A673 (cell line): Measurements from ENCODE around the gene TNS3. TPM values are rescaled to one million over a fixed set of nuclear protein-coding genes. Genes with fewer than 3 reads are reported as not detected.
"Not testable (repeated sequence)": the region's sequence is repeated elsewhere in the genome, so short reads cannot be mapped to it uniquely, and the experiment has no call there.

Experiments
- BruUV-seq: library from RNA; stranded (reverse); fragments of 400-500 nt; replicated peaks from 2 replicates; lab custom pipeline; 2021; lab: Mats Ljungman, UMichigan
- CTCF ChIA-PET: fragments of 300-600 bp; sonication (Branson Sonifier 250); formaldehyde crosslinking; loops from one replicate; lab custom pipeline; 2022; ENCODE audit warnings: antibody characterized with exemption; lab: Charles Lee
- POLR2A ChIA-PET: fragments of 300-600 bp; sonication (Branson Sonifier 250); formaldehyde crosslinking; loops from one replicate; lab custom pipeline; 2022; ENCODE audit warnings: antibody characterized with exemption; ENCODE audit not compliant: low non-redundant PET; lab: Charles Lee
- DNase-seq: peaks from one replicate; pipeline ENCODE4 v3.0.0-alpha.2; 2015; ENCODE audit warnings: low spot score
- H3K27ac ChIP-seq: fragments of 200-600 bp; sonication (generic); 2 replicates; pipeline ENCODE4 v1.5.1; 2016; ENCODE audit warnings: mixed run types, low read depth, mild to moderate bottlenecking, mixed read lengths, antibody characterized with exemption, low read length; ENCODE audit not compliant: poor library complexity, severe bottlenecking
- H3K27me3 ChIP-seq: fragments of 200-600 bp; sonication (generic); replicated peaks from 2 replicates; pipeline ENCODE4 v1.6.1; 2017; ENCODE audit warnings: mixed run types, low read depth, mild to moderate bottlenecking, mixed read lengths, antibody characterized with exemption, low read length; ENCODE audit not compliant: insufficient read depth, poor library complexity
- H3K36me3 ChIP-seq: fragments of 200-600 bp; sonication (generic); 2 replicates; pipeline ENCODE4 v1.6.1; 2016; ENCODE audit warnings: mixed run types, mild to moderate bottlenecking, mixed read lengths, antibody characterized with exemption, low read length; ENCODE audit not compliant: insufficient read depth, poor library complexity, severe bottlenecking
- H3K4me1 ChIP-seq: fragments of 200-600 bp; sonication (generic); 2 replicates; pipeline ENCODE4 v1.6.1; 2017; ENCODE audit warnings: mixed run types, mild to moderate bottlenecking, mixed read lengths, antibody characterized with exemption, low read length; ENCODE audit not compliant: insufficient read depth, poor library complexity, severe bottlenecking
- H3K4me3 ChIP-seq: fragments of 200-600 bp; sonication (generic); 2 replicates; pipeline ENCODE4 v1.5.1; 2016; ENCODE audit warnings: low read depth, mixed run types, mild to moderate bottlenecking, mixed read lengths, low read length; ENCODE audit not compliant: poor library complexity, severe bottlenecking
- H3K9me3 ChIP-seq: fragments of 200-600 bp; sonication (generic); 2 replicates; pipeline ENCODE4 v1.6.1; 2016; ENCODE audit warnings: mixed run types, low read depth, mild to moderate bottlenecking, mixed read lengths, antibody characterized with exemption, low read length; ENCODE audit not compliant: poor library complexity, severe bottlenecking
- CTCF ChIP-seq: fragments of 300-800, 200-600 bp; sonication (generic); conservative IDR thresholded peaks from 2 replicates; pipeline ENCODE4 v1.5.1; 2017; ENCODE audit warnings: low read depth, mild to moderate bottlenecking, antibody characterized with exemption, low read length, moderate library complexity, mixed read lengths
- EZH2 ChIP-seq: fragments of 200-600 bp; sonication (generic); IDR thresholded peaks from 2 replicates; pipeline ENCODE4 v1.6.1; 2017; ENCODE audit warnings: borderline replicate concordance, low read depth, mild to moderate bottlenecking, mixed read lengths, antibody characterized with exemption, low read length; ENCODE audit not compliant: poor library complexity, severe bottlenecking
- intact Hi-C: fragments of 100-400 bp; cut with micrococcal nuclease; formaldehyde crosslinking; loops from one replicate; pipeline ENCODE4 v1.10.0; 2022; ENCODE audit not compliant: unreplicated experiment
- total RNA-seq: library from RNA; stranded (reverse); gene quantifications from 2 replicates; pipeline ENCODE4 v1.2.3, GENCODE V29; 2021

TNS3 gene
- total RNA-seq, 1 experiment from 2014 or later: not detected

- POLR2A ChIA-PET: no interaction called here
- CTCF ChIA-PET: no interaction called here
- H3K9me3 ChIP-seq: peaks cover 10% of the 10 kb centered on the region
- H3K27me3 ChIP-seq: no peaks in the 10 kb centered on the region
- no peaks in the 10 kb centered on the region for H3K36me3 ChIP-seq
- no peak overlapping the region for H3K27ac ChIP-seq
- no peak for DNase-seq
- TF ChIP-seq CTCF (no peak), EZH2 (no peak)
- intact Hi-C loops: no loop called here
- no TSS peak for BruUV-seq
- H3K4me3 ChIP-seq: no peak overlapping the region
- H3K4me1 ChIP-seq: no peaks in the 10 kb centered on the region
These were observed 12.5 kb upstream of the TNS3 start for GRCh38 chr7:47594406-47594805.

GRCh38 chr7:47591655-47592572 is 10.0 kb upstream of the TNS3 start:
- no peak for TF ChIP-seq CTCF
- TF ChIP-seq EZH2: no peak
- H3K36me3 ChIP-seq: no peaks in the 10 kb centered on the region
- no TSS peak for BruUV-seq

DNA sequence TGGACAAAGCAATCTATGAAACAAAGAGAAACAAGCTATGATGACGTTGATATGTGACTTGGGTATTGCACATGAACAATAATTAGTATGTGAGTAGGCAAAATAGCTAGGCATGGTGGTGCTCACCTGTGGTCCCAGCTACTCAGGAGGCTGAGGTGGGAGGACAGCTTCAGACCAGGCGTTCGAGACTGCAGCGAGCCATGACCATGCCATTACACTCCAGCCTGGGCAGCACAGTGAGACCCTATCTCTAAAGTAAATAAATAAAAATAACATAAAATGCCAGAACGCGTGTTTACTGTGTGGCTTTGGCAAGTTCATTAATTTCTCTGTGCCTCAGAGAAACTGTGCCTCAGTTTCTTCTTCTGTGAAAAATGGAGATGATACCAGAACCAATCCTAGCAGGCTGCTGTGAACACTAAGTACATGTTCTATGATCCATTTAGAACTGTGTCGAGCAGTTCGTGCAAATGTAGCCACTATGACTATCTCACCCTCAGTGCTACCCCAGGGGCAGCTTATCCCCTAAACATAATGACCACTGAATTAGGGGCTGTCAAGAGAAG is 9.3 kb upstream of the TNS3 start:
- no peaks in the 10 kb centered on the region for H3K9me3 ChIP-seq
- no peak overlapping the region for H3K27ac ChIP-seq
- no peaks in the 10 kb centered on the region for H3K36me3 ChIP-seq
- DNase-seq: no peak
- ChIA-PET POLR2A (no interaction called here), CTCF (no interaction called here)
- H3K4me3 ChIP-seq: no peak overlapping the region
- TF ChIP-seq CTCF (no peak), EZH2 (no peak)
- BruUV-seq: no TSS peak
- H3K27me3 ChIP-seq: no peaks in the 10 kb centered on the region
- intact Hi-C loops: no loop called here
- H3K4me1 ChIP-seq: no peaks in the 10 kb centered on the region

More at GRCh38 chr7:47591655-47592572, 10.0 kb upstream of the TNS3 start:
- Histone ChIP-seq H3K4me3 (no peak overlapping the region), H3K4me1 (no peaks in the 10 kb centered on the region), H3K27ac (no peak overlapping the region), H3K27me3 (no peaks in the 10 kb centered on the region), H3K9me3 (peaks cover 3% of the 10 kb centered on the region)
- CTCF ChIA-PET: no interaction called here
- POLR2A ChIA-PET: no interaction called here
- intact Hi-C loops: no loop called here
- no peak for DNase-seq

- intact Hi-C loops, H3K36me3 ChIP-seq, H3K4me3 ChIP-seq, CTCF ChIA-PET, H3K9me3 ChIP-seq, H3K4me1 ChIP-seq, H3K27me3 ChIP-seq, H3K27ac ChIP-seq, BruUV-seq, DNase-seq, POLR2A ChIA-PET: not testable (repeated sequence)
These were observed 8.3 kb upstream of the TNS3 start for GRCh38 chr7:47590215-47590614.
